ENCODE results near the gene ZNF189. TPM values are rescaled to one million over a fixed set of nuclear protein-coding genes. Genes with fewer than 3 reads are reported as not detected.
"Not testable (repeated sequence)": the region's sequence is repeated elsewhere in the genome, so short reads cannot be mapped to it uniquely, and the experiment has no call there.

ZNF189 gene
- polyA plus RNA-seq, 2 donors: 3.4 to 5.2 TPM

- H3K36me3 ChIP-seq (ENCODE audit: control insufficient read depth in 2 of 2, insufficient read depth in 2 of 2, low read length in 1 of 2): no peaks in the 10 kb centered on the region
- WGBS, 2 donors: 48 to 65% methylated on average over 6 of the region's 6 CpGs
- no peaks in the 10 kb centered on the region for H3K9me3 ChIP-seq (ENCODE audit: control insufficient read depth in 2 of 2, insufficient read depth in 1 of 2, low read depth in 1 of 2, low read length in 1 of 2)
- no peaks in the 10 kb centered on the region for H3K27me3 ChIP-seq (ENCODE audit: control insufficient read depth in 1 of 2, insufficient read depth in 2 of 2, low read length in 2 of 2)
- H3K4me1 ChIP-seq (ENCODE audit: control insufficient read depth in 2 of 2, insufficient read depth in 2 of 2, low read length in 1 of 2): no peaks in the 10 kb centered on the region
- H3K4me3 ChIP-seq (ENCODE audit: low read depth in 1 of 2, low read length in 2 of 2): no peak overlapping the region
- no peak overlapping the region for H3K27ac ChIP-seq (ENCODE audit: low read depth in 2 of 2, low read length in 1 of 2)
Observed at GRCh38 chr9:101376111-101376848, 22.4 kb upstream of the ZNF189 start.

- Histone ChIP-seq H3K4me1 (ENCODE audit: control insufficient read depth in 2 of 2, insufficient read depth in 2 of 2, low read length in 1 of 2) (no peaks in the 10 kb centered on the region), H3K27ac (ENCODE audit: low read depth in 2 of 2, low read length in 1 of 2) (no peak overlapping the region), H3K4me3 (ENCODE audit: low read depth in 1 of 2, low read length in 2 of 2) (no peak overlapping the region), H3K36me3 (ENCODE audit: control insufficient read depth in 2 of 2, insufficient read depth in 2 of 2, low read length in 1 of 2) (no peaks in the 10 kb centered on the region), H3K9me3 (ENCODE audit: control insufficient read depth in 2 of 2, insufficient read depth in 1 of 2, low read depth in 1 of 2, low read length in 1 of 2) (no peaks in the 10 kb centered on the region), H3K27me3 (ENCODE audit: control insufficient read depth in 1 of 2, insufficient read depth in 2 of 2, low read length in 2 of 2) (no peaks in the 10 kb centered on the region)
Observed at GRCh38 chr9:101380295-101380694, 18.4 kb upstream of the ZNF189 start.

- Histone ChIP-seq H3K36me3 (ENCODE audit: control insufficient read depth in 2 of 2, insufficient read depth in 2 of 2, low read length in 1 of 2) (no peaks in the 10 kb centered on the region), H3K4me1 (ENCODE audit: control insufficient read depth in 2 of 2, insufficient read depth in 2 of 2, low read length in 1 of 2) (no peaks in the 10 kb centered on the region), H3K27me3 (ENCODE audit: control insufficient read depth in 1 of 2, insufficient read depth in 2 of 2, low read length in 2 of 2) (no peaks in the 10 kb centered on the region), H3K27ac (ENCODE audit: low read depth in 2 of 2, low read length in 1 of 2) (no peak overlapping the region), H3K4me3 (ENCODE audit: low read depth in 1 of 2, low read length in 2 of 2) (no peak overlapping the region), H3K9me3 (ENCODE audit: control insufficient read depth in 2 of 2, insufficient read depth in 1 of 2, low read depth in 1 of 2, low read length in 1 of 2) (no peaks in the 10 kb centered on the region)
- 93 to 96% methylated on average over 3 of the region's 3 CpGs for WGBS, 2 donors
Observed at GRCh38 chr9:101381118-101381517, 17.5 kb upstream of the ZNF189 start.

- Histone ChIP-seq H3K9me3 (ENCODE audit: control insufficient read depth in 2 of 2, insufficient read depth in 1 of 2, low read depth in 1 of 2, low read length in 1 of 2) (no peaks in the 10 kb centered on the region), H3K27ac (ENCODE audit: low read depth in 2 of 2, low read length in 1 of 2) (no peak overlapping the region), H3K36me3 (ENCODE audit: control insufficient read depth in 2 of 2, insufficient read depth in 2 of 2, low read length in 1 of 2) (no peaks in the 10 kb centered on the region), H3K27me3 (ENCODE audit: control insufficient read depth in 1 of 2, insufficient read depth in 2 of 2, low read length in 2 of 2) (no peaks in the 10 kb centered on the region), H3K4me1 (ENCODE audit: control insufficient read depth in 2 of 2, insufficient read depth in 2 of 2, low read length in 1 of 2) (no peaks in the 10 kb centered on the region), H3K4me3 (ENCODE audit: low read depth in 1 of 2, low read length in 2 of 2) (no peak overlapping the region)
- 87 to 89% methylated on average over 2 of the region's 2 CpGs for WGBS, 2 donors
Observed at GRCh38 chr9:101381833-101382342, 16.8 kb upstream of the ZNF189 start.

- Histone ChIP-seq H3K4me1 (ENCODE audit: control insufficient read depth in 2 of 2, insufficient read depth in 2 of 2, low read length in 1 of 2) (no peaks in the 10 kb centered on the region), H3K27me3 (ENCODE audit: control insufficient read depth in 1 of 2, insufficient read depth in 2 of 2, low read length in 2 of 2) (no peaks in the 10 kb centered on the region), H3K27ac (ENCODE audit: low read depth in 2 of 2, low read length in 1 of 2) (no peak overlapping the region), H3K4me3 (ENCODE audit: low read depth in 1 of 2, low read length in 2 of 2) (no peak overlapping the region), H3K9me3 (ENCODE audit: control insufficient read depth in 2 of 2, insufficient read depth in 1 of 2, low read depth in 1 of 2, low read length in 1 of 2) (no peaks in the 10 kb centered on the region), H3K36me3 (ENCODE audit: control insufficient read depth in 2 of 2, insufficient read depth in 2 of 2, low read length in 1 of 2) (no peaks in the 10 kb centered on the region)
- 84 to 87% methylated on average over 2 of the region's 2 CpGs for WGBS, 2 donors
Observed at GRCh38 chr9:101383361-101383760, 15.3 kb upstream of the ZNF189 start.

- H3K9me3 ChIP-seq (ENCODE audit: control insufficient read depth in 2 of 2, insufficient read depth in 1 of 2, low read depth in 1 of 2, low read length in 1 of 2); H3K27ac ChIP-seq (ENCODE audit: low read depth in 2 of 2, low read length in 1 of 2); H3K36me3 ChIP-seq (ENCODE audit: control insufficient read depth in 2 of 2, insufficient read depth in 2 of 2, low read length in 1 of 2); H3K4me3 ChIP-seq (ENCODE audit: low read depth in 1 of 2, low read length in 2 of 2); H3K4me1 ChIP-seq (ENCODE audit: control insufficient read depth in 2 of 2, insufficient read depth in 2 of 2, low read length in 1 of 2); H3K27me3 ChIP-seq (ENCODE audit: control insufficient read depth in 1 of 2, insufficient read depth in 2 of 2, low read length in 2 of 2): not testable (repeated sequence)
- 96% methylated on average over 11 of the region's 11 CpGs for WGBS, 2 donors
Observed at GRCh38 chr9:101384873-101385536, 13.6 kb upstream of the ZNF189 start, which contains the start of gene BAAT. Gene BAAT (minus strand): TSS chr9:101385006. CDS start chr9:101371404, 13,602 bp downstream.

GRCh38 chr9:101387871-101388506 lies 10.7 kb upstream of the ZNF189 start:
- Histone ChIP-seq H3K4me3 (ENCODE audit: low read depth in 1 of 2, low read length in 2 of 2) (no peak overlapping the region), H3K4me1 (ENCODE audit: control insufficient read depth in 2 of 2, insufficient read depth in 2 of 2, low read length in 1 of 2) (no peaks in the 10 kb centered on the region), H3K27me3 (ENCODE audit: control insufficient read depth in 1 of 2, insufficient read depth in 2 of 2, low read length in 2 of 2) (no peaks in the 10 kb centered on the region), H3K36me3 (ENCODE audit: control insufficient read depth in 2 of 2, insufficient read depth in 2 of 2, low read length in 1 of 2) (no peaks in the 10 kb centered on the region), H3K27ac (ENCODE audit: low read depth in 2 of 2, low read length in 1 of 2) (no peak overlapping the region), H3K9me3 (ENCODE audit: control insufficient read depth in 2 of 2, insufficient read depth in 1 of 2, low read depth in 1 of 2, low read length in 1 of 2) (no peaks in the 10 kb centered on the region)
- 49 to 50% methylated on average over 6 of the region's 6 CpGs for WGBS, 2 donors

GRCh38 chr9:101388507-101388993 lies 10.1 kb upstream of the ZNF189 start:
- H3K4me3 ChIP-seq (ENCODE audit: low read depth in 1 of 2, low read length in 2 of 2): no peak overlapping the region
- no peak overlapping the region for H3K27ac ChIP-seq (ENCODE audit: low read depth in 2 of 2, low read length in 1 of 2)
- 80 to 82% methylated on average over 2 of the region's 2 CpGs for WGBS, 2 donors
- no peaks in the 10 kb centered on the region for H3K36me3 ChIP-seq (ENCODE audit: control insufficient read depth in 2 of 2, insufficient read depth in 2 of 2, low read length in 1 of 2)
- H3K4me1 ChIP-seq (ENCODE audit: control insufficient read depth in 2 of 2, insufficient read depth in 2 of 2, low read length in 1 of 2): no peaks in the 10 kb centered on the region
- H3K27me3 ChIP-seq (ENCODE audit: control insufficient read depth in 1 of 2, insufficient read depth in 2 of 2, low read length in 2 of 2): no peaks in the 10 kb centered on the region
- no peaks in the 10 kb centered on the region for H3K9me3 ChIP-seq (ENCODE audit: control insufficient read depth in 2 of 2, insufficient read depth in 1 of 2, low read depth in 1 of 2, low read length in 1 of 2)

- no peak overlapping the region for H3K4me3 ChIP-seq (ENCODE audit: low read depth in 1 of 2, low read length in 2 of 2)
- H3K27me3 ChIP-seq (ENCODE audit: control insufficient read depth in 1 of 2, insufficient read depth in 2 of 2, low read length in 2 of 2): no peaks in the 10 kb centered on the region
- no peaks in the 10 kb centered on the region for H3K4me1 ChIP-seq (ENCODE audit: control insufficient read depth in 2 of 2, insufficient read depth in 2 of 2, low read length in 1 of 2)
- no peaks in the 10 kb centered on the region for H3K36me3 ChIP-seq (ENCODE audit: control insufficient read depth in 2 of 2, insufficient read depth in 2 of 2, low read length in 1 of 2)
- H3K27ac ChIP-seq (ENCODE audit: low read depth in 2 of 2, low read length in 1 of 2): no peak overlapping the region
- WGBS, 2 donors: 98% methylated on average over 3 of the region's 3 CpGs
- H3K9me3 ChIP-seq (ENCODE audit: control insufficient read depth in 2 of 2, insufficient read depth in 1 of 2, low read depth in 1 of 2, low read length in 1 of 2): no peaks in the 10 kb centered on the region
Observed at GRCh38 chr9:101393135-101393534, 5.5 kb upstream of the ZNF189 start.

Data from esophagus (tissue), 2 donors.